GM12874 (cell line): ENCODE results near the gene WIPF1.

Experiments
- CTCF ChIP-seq: IDR thresholded peaks from 2 replicates; pipeline ENCODE4 v1.5.1; 2011; ENCODE audit warnings: low read depth, mild to moderate bottlenecking, control low read depth, low read length, moderate library complexity; ENCODE audit not compliant: insufficient read depth

WIPF1 gene

GRCh38 chr2:174629506-174629905, 31.9 kb upstream of the WIPF1 start:
- no peak for TF ChIP-seq CTCF

GRCh38 chr2:174628528-174629169, 31.0 kb upstream of the WIPF1 start:
- no peak for TF ChIP-seq CTCF

- TF ChIP-seq CTCF, result no peak
These were observed 29.6 kb upstream of the WIPF1 start for GRCh38 chr2:174627216-174627615.

GRCh38 chr2:174624895-174625430, 27.4 kb upstream of the WIPF1 start:
- TF ChIP-seq CTCF, result no peak

- TF ChIP-seq CTCF, result no peak
These were observed 26.1 kb upstream of the WIPF1 start for GRCh38 chr2:174623690-174624089.

GRCh38 chr2:174623106-174623637, 25.6 kb upstream of the WIPF1 start:
- no peak for TF ChIP-seq CTCF

GRCh38 chr2:174621323-174621722, 23.7 kb upstream of the WIPF1 start:
- TF ChIP-seq CTCF, result no peak
